Lower leg skin (tissue), 3 donors: ENCODE data around the gene CKAP2.

Experiments used
- POLR2A ChIP-seq, 2 donors: fragments of 450-650 bp; IDR thresholded peaks; one replicate each; pipeline ENCODE4 v1.6.1; 2016 to 2017; ENCODE audit warnings: antibody characterized with exemption in 2 of 2, mild to moderate bottlenecking in 1 of 2, moderate library complexity in 1 of 2
- TF ChIP-seq, protein P1 (sequence below), 3 donors: fragments of 450-650 bp; IDR thresholded peaks; one replicate each; pipeline ENCODE4 v1.5.1; 2016; ENCODE audit warnings: antibody characterized with exemption in 3 of 3, mild to moderate bottlenecking in 3 of 3, moderate library complexity in 2 of 3

DNA sequence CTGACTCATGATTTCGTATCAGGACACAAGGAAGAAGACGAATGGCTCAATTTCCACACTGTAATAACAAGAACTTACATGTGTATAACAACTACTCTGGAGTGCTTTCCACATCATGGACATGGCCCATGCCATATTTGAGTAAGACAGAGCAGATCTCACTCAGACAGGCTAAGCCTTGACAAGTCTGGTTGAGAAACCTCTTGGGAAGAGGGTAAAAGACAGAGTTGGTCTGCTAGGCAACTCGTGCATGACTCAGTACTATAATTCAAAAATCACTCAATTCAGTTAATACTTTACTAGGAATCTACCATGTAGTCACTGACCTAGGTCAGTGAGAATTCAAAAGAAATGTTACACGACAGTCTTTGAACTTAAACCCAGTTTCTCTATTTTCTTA, 43.6 kb upstream of the CKAP2 start:
- TF ChIP-seq, protein P1, sequence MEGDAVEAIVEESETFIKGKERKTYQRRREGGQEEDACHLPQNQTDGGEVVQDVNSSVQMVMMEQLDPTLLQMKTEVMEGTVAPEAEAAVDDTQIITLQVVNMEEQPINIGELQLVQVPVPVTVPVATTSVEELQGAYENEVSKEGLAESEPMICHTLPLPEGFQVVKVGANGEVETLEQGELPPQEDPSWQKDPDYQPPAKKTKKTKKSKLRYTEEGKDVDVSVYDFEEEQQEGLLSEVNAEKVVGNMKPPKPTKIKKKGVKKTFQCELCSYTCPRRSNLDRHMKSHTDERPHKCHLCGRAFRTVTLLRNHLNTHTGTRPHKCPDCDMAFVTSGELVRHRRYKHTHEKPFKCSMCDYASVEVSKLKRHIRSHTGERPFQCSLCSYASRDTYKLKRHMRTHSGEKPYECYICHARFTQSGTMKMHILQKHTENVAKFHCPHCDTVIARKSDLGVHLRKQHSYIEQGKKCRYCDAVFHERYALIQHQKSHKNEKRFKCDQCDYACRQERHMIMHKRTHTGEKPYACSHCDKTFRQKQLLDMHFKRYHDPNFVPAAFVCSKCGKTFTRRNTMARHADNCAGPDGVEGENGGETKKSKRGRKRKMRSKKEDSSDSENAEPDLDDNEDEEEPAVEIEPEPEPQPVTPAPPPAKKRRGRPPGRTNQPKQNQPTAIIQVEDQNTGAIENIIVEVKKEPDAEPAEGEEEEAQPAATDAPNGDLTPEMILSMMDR (IDR thresholded peaks at IDR 0.05): no peak
- no peak for TF ChIP-seq POLR2A (IDR thresholded peaks at IDR 0.05)
